NK-92 (cell line): ENCODE measurements around the gene CTBP2.
"Not testable (repeated sequence)": the region's sequence is repeated elsewhere in the genome, so short reads cannot be mapped to it uniquely, and the experiment has no call there.

Source experiments
- DNase-seq: peaks from one replicate; lab custom pipeline; 2025; ENCODE audit not compliant: unreplicated experiment; lab: John Stamatoyannopoulos, UW

CTBP2 gene

GRCh38 chr10:125186431-125187170 is 26.2 kb upstream of the CTBP2 start:
- no peak for DNase-seq

GRCh38 chr10:125179107-125179506 is 18.7 kb upstream of the CTBP2 start:
- not testable (repeated sequence) for DNase-seq

GRCh38 chr10:125177641-125178640 is 17.6 kb upstream of the CTBP2 start:
- no peak for DNase-seq

- no peak for DNase-seq
These were observed 15.4 kb upstream of the CTBP2 start for GRCh38 chr10:125175807-125176206.

GRCh38 chr10:125174360-125174759 is 14.0 kb upstream of the CTBP2 start:
- no peak for DNase-seq

GRCh38 chr10:125172694-125173093 is 12.3 kb upstream of the CTBP2 start:
- no peak for DNase-seq

- DNase-seq, result no peak
These were observed 11.3 kb upstream of the CTBP2 start for GRCh38 chr10:125171402-125172306.

- no peak for DNase-seq
These were observed 9.6 kb upstream of the CTBP2 start for GRCh38 chr10:125169915-125170314.

GRCh38 chr10:125169279-125169678 is 8.9 kb upstream of the CTBP2 start:
- DNase-seq, result no peak

- DNase-seq, result no peak
These were observed 6.3 kb upstream of the CTBP2 start for GRCh38 chr10:125166658-125167057.

GRCh38 chr10:125165584-125166573 is 5.5 kb upstream of the CTBP2 start:
- no peak for DNase-seq

GRCh38 chr10:125164421-125164820 is 4.1 kb upstream of the CTBP2 start:
- no peak for DNase-seq

- DNase-seq, result no peak
These were observed 3.4 kb upstream of the CTBP2 start for GRCh38 chr10:125163803-125164202.

- not testable (repeated sequence) for DNase-seq
These were observed 2.9 kb upstream of the CTBP2 start for GRCh38 chr10:125163312-125163711.

- DNase-seq, result no peak
These were observed 2.0 kb upstream of the CTBP2 start for GRCh38 chr10:125162120-125162931.

- DNase-seq, result no peak
These were observed 1.4 kb upstream of the CTBP2 start for GRCh38 chr10:125161707-125162119.

GRCh38 chr10:125160856-125161706 is 718 bp upstream of the CTBP2 start:
- DNase-seq, result no peak

GRCh38 chr10:125159486-125159931 is 854 bp downstream of the CTBP2 start:
- no peak for DNase-seq
